H1 (cell line): ENCODE data around the gene MYPN. TPM values are rescaled to one million over a fixed set of nuclear protein-coding genes. Genes with fewer than 3 reads are reported as not detected.

ENCODE experiments used
- CTCF ChIA-PET: fragments of 300-600 bp; sonication (Branson Sonifier 250); formaldehyde crosslinking; loops from one replicate; lab custom pipeline; 2021; ENCODE audit not compliant: partially characterized antibody; lab: Charles Lee
- POLR2A ChIA-PET: fragments of 300-600 bp; sonication (Branson Sonifier 250); formaldehyde crosslinking; loops from one replicate; lab custom pipeline; 2021; ENCODE audit warnings: inconsistent platforms; ENCODE audit not compliant: partially characterized antibody; lab: Charles Lee
- DNase-seq, 2 experiments: peaks; one replicate each; pipeline versions ENCODE4 v3.0.0 to v3.0.0-alpha.2; 2010 to 2022; ENCODE audit warnings: low spot score in 2 of 2, low read depth in 1 of 2, mixed read lengths in 1 of 2
- FAIRE-seq: peaks from 2 replicates; lab custom pipeline; 2011; peaks lifted over from hg19 to GRCh38; lab: Jason Lieb, UNC
- H2AFZ ChIP-seq: 2 replicates; pipeline ENCODE4 v1.8.1; 2012; ENCODE audit warnings: low read length, inconsistent platforms
- H2AK5ac ChIP-seq: 2 replicates; pipeline ENCODE4 v1.6.1; 2013; ENCODE audit warnings: low read depth, low read length
- H2BK120ac ChIP-seq: replicated peaks from 2 replicates; pipeline ENCODE3; 2013; ENCODE audit warnings: low read depth, low read length, inconsistent platforms
- H2BK12ac ChIP-seq: 2 replicates; pipeline ENCODE4 v1.6.1; 2013; ENCODE audit warnings: low read depth, low read length
- H2BK15ac ChIP-seq: 2 replicates; pipeline ENCODE4 v1.6.1; 2013; ENCODE audit warnings: low read length
- H2BK20ac ChIP-seq: 2 replicates; pipeline ENCODE4 v1.6.1; 2013; ENCODE audit warnings: low read length
- H2BK5ac ChIP-seq: 2 replicates; pipeline ENCODE4 v1.6.1; 2013; ENCODE audit warnings: low read depth, low read length
- H3K14ac ChIP-seq: 2 replicates; pipeline ENCODE4 v1.6.1; 2013; ENCODE audit warnings: inconsistent platforms; ENCODE audit not compliant: insufficient read length
- H3K18ac ChIP-seq: 2 replicates; pipeline ENCODE4 v1.6.1; 2013; ENCODE audit warnings: low read length; ENCODE audit errors: extremely low read depth
- H3K23ac ChIP-seq: 2 replicates; pipeline ENCODE4 v1.6.1; 2013; ENCODE audit warnings: inconsistent platforms; ENCODE audit not compliant: insufficient read length
- H3K23me2 ChIP-seq: 2 replicates; pipeline ENCODE4 v1.6.1; 2013; ENCODE audit warnings: low read depth, low read length
- H3K27ac ChIP-seq: 2 replicates; pipeline ENCODE4 v1.6.1; 2011; ENCODE audit warnings: low read depth, low read length, inconsistent platforms
- H3K27me3 ChIP-seq, 4 experiments: replicated peaks in 1 of 4; 1 replicate in 1 of 4; 2 replicates in 3 of 4; pipeline versions ENCODE4 v1.6.1 to v1.8.1; 2011 to 2013; ENCODE audit warnings: low read length in 3 of 4, mild to moderate bottlenecking in 3 of 4, inconsistent platforms in 2 of 4, mixed read lengths in 2 of 4, moderate library complexity in 1 of 4; ENCODE audit not compliant: control insufficient read depth in 3 of 4, insufficient read depth in 3 of 4; ENCODE audit errors: extremely low read depth in 1 of 4
- H3K36me3 ChIP-seq, 4 experiments: 2 replicates each; pipeline versions ENCODE4 v1.6.1 to v1.8.1; 2011 to 2013; ENCODE audit warnings: mild to moderate bottlenecking in 4 of 4, low read length in 3 of 4, moderate library complexity in 2 of 4, control low read depth in 1 of 4, inconsistent platforms in 1 of 4; ENCODE audit not compliant: insufficient read depth in 4 of 4, control insufficient read depth in 2 of 4
- H3K4ac ChIP-seq: replicated peaks from 2 replicates; pipeline ENCODE3; 2013; ENCODE audit warnings: low read length, low read depth, mixed read lengths, inconsistent platforms; ENCODE audit not compliant: insufficient read length
- H3K4me1 ChIP-seq, 4 experiments: replicated peaks in 1 of 4; 1 replicate in 1 of 4; 2 replicates in 3 of 4; pipeline versions ENCODE4 v1.6.1 to v1.8.1; 2011 to 2013; ENCODE audit warnings: low read length in 3 of 4, inconsistent platforms in 2 of 4, mixed read lengths in 1 of 4; ENCODE audit not compliant: insufficient read depth in 4 of 4, control insufficient read depth in 3 of 4
- H3K4me2 ChIP-seq, 2 experiments: 2 replicates each; pipeline versions ENCODE4 v1.6.1 to v1.8.1; 2011 to 2013; ENCODE audit warnings: low read depth in 2 of 2, low read length in 2 of 2, control low read depth in 1 of 2, inconsistent platforms in 1 of 2, mild to moderate bottlenecking in 1 of 2; ENCODE audit not compliant: insufficient read depth in 1 of 2
- H3K4me3 ChIP-seq, 4 experiments: fragments of 200-600, 300-600 bp in 1 of 4; sonication (generic), shearing (Covaris generic), sonication (Bioruptor Twin) in 1 of 4; 2 replicates each; pipeline versions ENCODE4 v1.5.1 to v1.8.1; 2011 to 2016; ENCODE audit warnings: low read length in 4 of 4, low read depth in 3 of 4, control low read depth in 2 of 4, inconsistent platforms in 2 of 4, mild to moderate bottlenecking in 2 of 4, mixed read lengths in 1 of 4, moderate library complexity in 1 of 4; ENCODE audit not compliant: insufficient read depth in 2 of 4; ENCODE audit errors: extremely low read depth in 1 of 4
- H3K56ac ChIP-seq: replicated peaks from 2 replicates; pipeline ENCODE3; 2013; ENCODE audit warnings: low read depth, mild to moderate bottlenecking, mixed read lengths, low read length, inconsistent platforms; ENCODE audit not compliant: insufficient read length
- H3K79me1 ChIP-seq: 2 replicates; pipeline ENCODE4 v1.6.1; 2013; ENCODE audit warnings: low read depth, low read length, control low read depth
- H3K79me2 ChIP-seq, 2 experiments: 2 replicates each; pipeline versions ENCODE4 v1.6.1 to v1.8.1; 2012 to 2013; ENCODE audit warnings: low read length in 2 of 2, mild to moderate bottlenecking in 2 of 2, inconsistent platforms in 1 of 2; ENCODE audit not compliant: insufficient read depth in 2 of 2, control insufficient read depth in 1 of 2
- H3K9ac ChIP-seq, 4 experiments: replicated peaks in 1 of 4; 1 replicate in 1 of 4; 2 replicates in 3 of 4; pipeline versions ENCODE4 v1.6.1 to v1.8.1; 2011 to 2013; ENCODE audit warnings: low read depth in 3 of 4, low read length in 3 of 4, control low read depth in 2 of 4, mild to moderate bottlenecking in 2 of 4, moderate library complexity in 2 of 4, inconsistent platforms in 1 of 4; ENCODE audit errors: extremely low read depth in 1 of 4
- H3K9me3 ChIP-seq, 2 experiments: 2 replicates each; pipeline versions ENCODE4 v1.6.1 to v1.8.1; 2012 to 2013; ENCODE audit warnings: mild to moderate bottlenecking in 2 of 2, moderate library complexity in 2 of 2, control low read depth in 1 of 2, inconsistent platforms in 1 of 2, low read depth in 1 of 2, low read length in 1 of 2, mixed read lengths in 1 of 2; ENCODE audit not compliant: insufficient read depth in 2 of 2
- H4K20me1 ChIP-seq, 2 experiments: replicated peaks in 1 of 2; 2 replicates each; pipeline versions ENCODE3 to v1.8.1; 2011 to 2013; ENCODE audit warnings: inconsistent platforms in 2 of 2, low read length in 2 of 2, mild to moderate bottlenecking in 1 of 2; ENCODE audit not compliant: insufficient read depth in 2 of 2, control insufficient read depth in 1 of 2
- H4K5ac ChIP-seq: 2 replicates; pipeline ENCODE4 v1.6.1; 2013; ENCODE audit warnings: low read length, low read depth, mixed read lengths, inconsistent platforms; ENCODE audit not compliant: insufficient read length
- H4K8ac ChIP-seq: 2 replicates; pipeline ENCODE4 v1.8.0; 2013; ENCODE audit warnings: mild to moderate bottlenecking, moderate library complexity, low read length, inconsistent platforms; ENCODE audit not compliant: insufficient read depth; ENCODE audit errors: extremely low read depth
- H4K91ac ChIP-seq: replicated peaks from 2 replicates; pipeline ENCODE3; 2013; ENCODE audit warnings: low read length, mixed read lengths, inconsistent platforms; ENCODE audit not compliant: insufficient read length
- BACH1 ChIP-seq: IDR thresholded peaks from 2 replicates; pipeline ENCODE4 v1.6.1; 2012; ENCODE audit warnings: low read length, improper control_type of control experiment
- CBX5 ChIP-seq: fragments of 300-800, 300-1000 bp; sonication (generic); IDR thresholded peaks from 2 replicates; pipeline ENCODE4 v1.7.1; 2016; ENCODE audit warnings: antibody characterized with exemption, low read length, low read depth
- CHD2 ChIP-seq: IDR thresholded peaks from 2 replicates; pipeline ENCODE4 v1.6.1; 2012; ENCODE audit warnings: low read length, improper control_type of control experiment
- HDAC6 ChIP-seq: IDR thresholded peaks from one replicate; pipeline ENCODE4 v1.7.1; 2012; ENCODE audit warnings: low read depth, mild to moderate bottlenecking, inconsistent platforms, low read length, moderate library complexity
- KDM5A ChIP-seq: fragments of 200-600 bp; IDR thresholded peaks from 2 replicates; pipeline ENCODE4 v1.7.1; 2012; ENCODE audit warnings: mild to moderate bottlenecking, low read length, inconsistent platforms, mixed read lengths
- MAX ChIP-seq: IDR thresholded peaks from 2 replicates; pipeline ENCODE4 v1.6.1; 2012; ENCODE audit warnings: inconsistent platforms
- NANOG ChIP-seq: IDR thresholded peaks from 2 replicates; pipeline ENCODE4 v1.6.1; 2011; ENCODE audit warnings: low read length, low read depth, mild to moderate bottlenecking, inconsistent platforms; ENCODE audit not compliant: insufficient read depth, poor library complexity, severe bottlenecking
- POLR2A ChIP-seq, 2 experiments: IDR thresholded peaks; 1 replicate in 1 of 2; 2 replicates in 1 of 2; pipeline ENCODE4 v1.6.1; 2011; ENCODE audit warnings: low read depth in 2 of 2, low read length in 2 of 2, mild to moderate bottlenecking in 2 of 2; ENCODE audit errors: control extremely low read depth in 1 of 2
- POU5F1 ChIP-seq: IDR thresholded peaks from 2 replicates; pipeline ENCODE4 v1.6.1; 2011; ENCODE audit warnings: low read depth, mild to moderate bottlenecking, low read length, moderate library complexity
- SAP30 ChIP-seq: fragments of 300-600 bp; sonication (generic); IDR thresholded peaks from 2 replicates; pipeline ENCODE4 v1.7.1; 2012; ENCODE audit warnings: low read length, moderate library complexity, mild to moderate bottlenecking, inconsistent platforms; ENCODE audit not compliant: insufficient read depth, insufficient replicate concordance
- SP1 ChIP-seq: IDR thresholded peaks from 2 replicates; pipeline ENCODE4 v1.6.1; 2011; ENCODE audit warnings: low read depth, low read length
- SRF ChIP-seq: IDR thresholded peaks from 2 replicates; pipeline ENCODE4 v1.6.1; 2011; ENCODE audit warnings: mild to moderate bottlenecking, low read depth, low read length, moderate library complexity
- TAF1 ChIP-seq: IDR thresholded peaks from 2 replicates; pipeline ENCODE4 v1.6.1; 2011; ENCODE audit warnings: mild to moderate bottlenecking, low read depth, low read length
- ZNF274 ChIP-seq: IDR thresholded peaks from 2 replicates; pipeline ENCODE4 v1.7.0; 2012; ENCODE audit warnings: low read length, borderline replicate concordance; ENCODE audit errors: extremely low read depth
- WGBS, 2 experiments: shearing (Covaris generic) in 1 of 2; methylation state at CpG; one replicate each; pipeline versions ENCODE4 v1.1.6 to v1.1.7; 2013 to 2015; ENCODE audit warnings: low lambda C conversion rate in 2 of 2, mixed read lengths in 2 of 2, inconsistent platforms in 1 of 2, low coverage in 1 of 2, missing lambda C conversion rate in 1 of 2; ENCODE audit not compliant: insufficient replicate concordance in 2 of 2, insufficient coverage in 1 of 2, insufficient read length in 1 of 2; ENCODE audit errors: extremely low coverage in 1 of 2, missing lambda C conversion rate in 1 of 2; 5-methylcytosine and 5-hydroxymethylcytosine counted together
- polyA plus RNA-seq, 7 experiments: library from polyadenylated mRNA; depleted of rRNA in 3 of 7; stranded (reverse) in 5 of 7; unstranded in 2 of 7; fragments of >200 nt in 5 of 7; fragments of 200-250 nt in 2 of 7; gene quantifications; 1 replicate in 5 of 7; 2 replicates in 1 of 7; 4 replicates in 1 of 7; pipeline versions ENCODE4 v1.2.1 to v1.2.3, GENCODE V29; 2011 to 2013; ENCODE audit warnings: missing spikeins in 2 of 7, mixed read lengths in 2 of 7
- total RNA-seq: library from RNA; stranded (reverse); fragmentation: NEBNext Ultra II Directional; extraction: Animal tissue kit (Norgen Biotek cat#: 25700); gene quantifications from 2 replicates; pipeline ENCODE4 v1.2.1, GENCODE V29; 2021

Gene MYPN
- total and polyA plus RNA-seq, 2 of the 8 experiments (the other 6 are each of a cell fraction or from before 2014, with no cell fraction given): not detected

GRCh38 chr10:68261132-68261856, 152.0 kb downstream of the MYPN start:
- Histone ChIP-seq H3K4me2 (no peak overlapping the region), H2AK5ac (no peak overlapping the region), H3K9ac (no peak overlapping the region), H2BK15ac (no peak overlapping the region), H3K9me3 (peaks cover 0 to 5% of the 10 kb centered on the region in 2 experiments; a peak in 1 of 4 replicates), H4K20me1 (no peaks in the 10 kb centered on the region), H2BK20ac (no peak overlapping the region), H2AFZ (no peak overlapping the region), H4K91ac (no peak overlapping the region), H3K4me1 (no peaks in the 10 kb centered on the region), H3K27me3 (no peaks in the 10 kb centered on the region; a peak in 1 of 7 replicates), H2BK120ac (no peak overlapping the region), H3K56ac (no peak overlapping the region), H3K36me3 (no peaks in the 10 kb centered on the region), H3K4ac (no peak overlapping the region), H2BK12ac (no peak overlapping the region), H2BK5ac (no peak overlapping the region), H3K23ac (no peak overlapping the region), H3K14ac (no peak overlapping the region), H4K5ac (no peak overlapping the region), H3K79me1 (no peaks in the 10 kb centered on the region), H4K8ac (no peak overlapping the region), H3K18ac (no peak overlapping the region), H3K27ac (no peak overlapping the region), H3K4me3 (no peak overlapping the region), H3K79me2 (no peaks in the 10 kb centered on the region), H3K23me2 (no peaks in the 10 kb centered on the region)
- DNase-seq: no peak
- WGBS, 2 experiments: 91% methylated on average over 8 of the region's 8 CpGs; no CpG with 5 or more reads in 1 of the 2 experiments
- ChIA-PET POLR2A (no interaction called here), CTCF (interaction anchor here (0.7 to 1.1 kb wide), 3 partner anchors 12 to 59 kb away, joined by 3 to 5 read pairs (median 3); no protein-coding TSS in a partner anchor)
- FAIRE-seq: no peak
- TF ChIP-seq KDM5A (no peak), MAX (no peak), TAF1 (no peak), CHD2 (no peak), SRF (no peak), BACH1 (no peak), SAP30 (no peak), ZNF274 (no peak), NANOG (no peak), HDAC6 (no peak), CBX5 (no peak), SP1 (no peak), POU5F1 (no peak), POLR2A (IDR thresholded peaks at IDR 0.05; ENCODE audit: control extremely low read depth in 1 of 2, low read depth in 2 of 2, low read length in 2 of 2) (no peak)
